Measurements from ENCODE around the gene IRF9. TPM values are rescaled to one million over a fixed set of nuclear protein-coding genes. Genes with fewer than 3 reads are reported as not detected.

Gene IRF9
- total and polyA plus RNA-seq, 2 experiments from 2014 or later, result 8.2 to 8.4 TPM

- TF ChIP-seq ETS1 (IDR thresholded peaks at IDR 0.05) (no peak), POLR2AphosphoS5 (IDR thresholded peaks at IDR 0.05; ENCODE audit: low read depth) (no peak), REST (IDR thresholded peaks at IDR 0.05; ENCODE audit: unreplicated experiment) (no peak)
Observed at GRCh38 chr14:24157331-24157730, 3.7 kb upstream of the IRF9 start (continued).

GRCh38 chr14:24159777-24160498 lies 1.1 kb upstream of the IRF9 start:
- peaks cover 12% of the 10 kb centered on the region; the same call in 1 of the 2 replicates for H3F3A ChIP-seq (replicated peaks; ENCODE audit: low read depth)
- H3K36me3 ChIP-seq (ENCODE audit: insufficient read depth), result peaks cover 10% of the 10 kb centered on the region; the same call in 1 of the 2 replicates
- Mint-ChIP-seq H3K9me3 (no peaks in the 10 kb centered on the region), H3K4me3 (no peak overlapping the region), H3K27me3 (ENCODE audit: insufficient read depth, low read depth, poor library complexity) (peaks cover 4% of the 10 kb centered on the region), H3K4me1 (peaks cover 9% of the 10 kb centered on the region), H3K27ac (no peak overlapping the region), H3K36me3 (ENCODE audit: low read depth) (peaks cover 59% of the 10 kb centered on the region)
- no peak overlapping the region for H3K27ac ChIP-seq (ENCODE audit: low read depth)
- H3K79me2 ChIP-seq (replicated peaks; ENCODE audit: insufficient read depth), result no peaks in the 10 kb centered on the region
- H2AFZ ChIP-seq, result no peak overlapping the region
- no peaks in the 10 kb centered on the region for H3K27me3 ChIP-seq (ENCODE audit: insufficient read depth)
- no peak for DNase-seq (ENCODE audit: low spot score)
- TF ChIP-seq CREB1 (CRISPR knock-in tag; IDR thresholded peaks at IDR 0.05; ENCODE audit: low read depth), result no peak
- ATAC-seq, result no peak
- peaks cover 11% of the 10 kb centered on the region for H3K4me1 ChIP-seq (ENCODE audit: insufficient read depth)
- peaks cover 7% of the 10 kb centered on the region; the same call in 1 of the 2 replicates for H4K20me1 ChIP-seq (replicated peaks; ENCODE audit: insufficient read depth)
- no peak overlapping the region for H3K4me2 ChIP-seq
- H3K4me3 ChIP-seq, result no peak overlapping the region
- no peaks in the 10 kb centered on the region for H3K9me2 ChIP-seq (ENCODE audit: insufficient read depth)

- Mint-ChIP-seq H3K9me3 (no peaks in the 10 kb centered on the region), H3K4me3 (no peak overlapping the region), H3K27ac (no peak overlapping the region), H3K27me3 (ENCODE audit: insufficient read depth, low read depth, poor library complexity) (peaks cover 4% of the 10 kb centered on the region), H3K4me1 (peaks cover 9% of the 10 kb centered on the region), H3K36me3 (ENCODE audit: low read depth) (peaks cover 58% of the 10 kb centered on the region)
- no peak for DNase-seq (ENCODE audit: low spot score)
- Histone ChIP-seq H3K27me3 (ENCODE audit: insufficient read depth) (no peaks in the 10 kb centered on the region), H3F3A (replicated peaks; ENCODE audit: low read depth) (peaks cover 12% of the 10 kb centered on the region; the same call in 1 of the 2 replicates), H3K9me2 (ENCODE audit: insufficient read depth) (no peaks in the 10 kb centered on the region), H3K27ac (ENCODE audit: low read depth) (no peak overlapping the region), H3K4me2 (no peak overlapping the region), H3K4me3 (no peak overlapping the region), H3K36me3 (ENCODE audit: insufficient read depth) (peaks cover 7% of the 10 kb centered on the region; the same call in 1 of the 2 replicates), H3K79me2 (replicated peaks; ENCODE audit: insufficient read depth) (no peaks in the 10 kb centered on the region), H4K20me1 (replicated peaks; ENCODE audit: insufficient read depth) (peaks cover 7% of the 10 kb centered on the region; the same call in 1 of the 2 replicates), H2AFZ (no peak overlapping the region), H3K4me1 (ENCODE audit: insufficient read depth) (peaks cover 11% of the 10 kb centered on the region)
- no peak for ATAC-seq
- TF ChIP-seq NANOG (IDR thresholded peaks at IDR 0.05; ENCODE audit: borderline replicate concordance) (no peak), POLR2AphosphoS5 (IDR thresholded peaks at IDR 0.05; ENCODE audit: low read depth) (no peak), EZH2 (IDR thresholded peaks at IDR 0.05; ENCODE audit: low read depth, unreplicated experiment) (no peak), EZH2phosphoT487 (IDR thresholded peaks at IDR 0.05; ENCODE audit: unreplicated experiment) (no peak), ZNF462 (CRISPR knock-in tag; IDR thresholded peaks at IDR 0.05) (no peak)
Observed at GRCh38 chr14:24160499-24160849, 591 bp upstream of the IRF9 start.

Data from GM23338 (cell line).